ENCODE measurements around the gene RAB18.

RAB18 gene

GRCh38 chr10:27506280-27506679 lies 2.2 kb downstream of the RAB18 start:
- no peak for TF ChIP-seq CTCF (IDR thresholded peaks at IDR 0.05)
- no peak for TF ChIP-seq ZFX (IDR thresholded peaks at IDR 0.05; ENCODE audit: borderline replicate concordance)
- H3K27ac ChIP-seq: no peak overlapping the region

DNA sequence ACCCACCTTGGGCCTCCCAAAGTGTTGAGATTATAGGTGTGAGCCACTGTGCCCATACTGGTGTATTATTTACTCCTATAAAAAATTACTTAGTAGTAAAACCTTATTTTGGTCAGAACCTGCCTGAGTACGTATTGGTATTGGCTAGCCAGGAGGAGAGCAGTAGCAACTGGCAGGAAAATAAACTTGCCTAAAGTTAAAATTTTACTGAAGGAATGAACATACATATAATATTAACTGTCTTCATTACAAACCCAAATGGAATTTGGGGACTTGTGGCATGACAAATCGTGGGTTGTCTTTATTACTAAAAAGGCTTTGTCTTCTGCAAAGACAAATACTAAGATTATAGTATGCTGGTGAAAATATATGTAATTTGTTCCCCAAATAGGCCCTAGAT lies 8.4 kb downstream of the RAB18 start:
- TF ChIP-seq ZFX (IDR thresholded peaks at IDR 0.05; ENCODE audit: borderline replicate concordance): no peak
- no peak for TF ChIP-seq CTCF (IDR thresholded peaks at IDR 0.05)
- no peak overlapping the region for H3K27ac ChIP-seq

DNA sequence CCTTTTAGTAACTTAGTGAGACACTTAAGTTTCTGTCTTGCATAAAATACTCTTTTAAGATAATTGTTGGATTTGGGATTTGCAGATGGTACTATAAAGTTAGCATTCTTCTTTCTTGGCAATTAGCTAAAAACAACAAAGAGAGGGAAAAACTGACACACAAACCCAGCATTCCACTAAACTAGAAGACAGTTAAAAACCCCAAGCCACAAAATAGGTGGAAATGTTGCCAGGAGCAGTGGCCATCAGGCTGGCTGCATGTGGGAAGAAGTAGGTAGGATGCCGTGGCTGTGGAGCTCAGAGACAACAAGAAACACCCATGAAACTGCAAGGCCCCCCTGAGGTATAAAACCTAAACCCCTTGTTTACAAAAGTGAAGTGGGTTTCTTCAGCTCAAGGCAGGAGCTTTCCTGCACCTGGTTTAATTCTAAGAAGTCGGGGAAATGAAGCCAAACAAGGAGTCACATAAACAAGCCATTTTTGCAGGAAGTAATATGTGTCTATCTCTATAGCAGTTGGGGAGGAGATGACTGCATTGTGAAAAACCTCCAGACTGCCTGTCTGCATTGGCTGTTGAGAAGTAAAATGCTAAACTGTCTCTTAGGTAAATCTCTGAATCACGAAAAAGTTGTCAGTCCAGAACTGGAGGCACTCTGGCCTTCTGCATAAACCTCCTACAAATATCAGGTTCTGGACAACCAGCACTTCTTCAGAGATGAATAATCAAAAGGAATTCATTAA lies 9.5 kb downstream of the RAB18 start:
- TF ChIP-seq CTCF (IDR thresholded peaks at IDR 0.05): no peak
- no peak for TF ChIP-seq ZFX (IDR thresholded peaks at IDR 0.05; ENCODE audit: borderline replicate concordance)
- H3K27ac ChIP-seq: no peak overlapping the region

GRCh38 chr10:27514243-27514642 lies 10.1 kb downstream of the RAB18 start:
- H3K27ac ChIP-seq: no peak overlapping the region
- TF ChIP-seq CTCF (IDR thresholded peaks at IDR 0.05) (no peak), ZFX (IDR thresholded peaks at IDR 0.05; ENCODE audit: borderline replicate concordance) (no peak)

DNA sequence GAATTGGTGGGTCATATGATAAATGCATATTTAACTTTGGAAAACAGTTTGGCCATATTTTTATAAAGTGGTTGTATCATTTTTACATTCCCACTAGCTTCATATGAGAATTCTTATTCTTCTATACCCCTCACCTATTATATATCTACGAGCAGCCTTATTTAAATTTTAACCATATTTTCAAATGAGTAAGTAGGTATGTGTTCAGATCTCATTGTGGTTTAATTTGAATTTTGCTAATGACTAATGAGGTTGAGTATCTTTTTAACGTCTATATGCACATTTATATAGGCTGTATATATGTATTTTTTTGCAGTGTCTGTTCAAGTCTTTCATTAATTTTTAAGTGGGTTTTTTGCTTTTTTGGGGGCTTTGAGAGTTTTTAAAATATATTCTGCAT lies 14.2 kb downstream of the RAB18 start:
- TF ChIP-seq CTCF (IDR thresholded peaks at IDR 0.05) (no peak), ZFX (IDR thresholded peaks at IDR 0.05; ENCODE audit: borderline replicate concordance) (no peak)
- no peak overlapping the region for H3K27ac ChIP-seq

DNA sequence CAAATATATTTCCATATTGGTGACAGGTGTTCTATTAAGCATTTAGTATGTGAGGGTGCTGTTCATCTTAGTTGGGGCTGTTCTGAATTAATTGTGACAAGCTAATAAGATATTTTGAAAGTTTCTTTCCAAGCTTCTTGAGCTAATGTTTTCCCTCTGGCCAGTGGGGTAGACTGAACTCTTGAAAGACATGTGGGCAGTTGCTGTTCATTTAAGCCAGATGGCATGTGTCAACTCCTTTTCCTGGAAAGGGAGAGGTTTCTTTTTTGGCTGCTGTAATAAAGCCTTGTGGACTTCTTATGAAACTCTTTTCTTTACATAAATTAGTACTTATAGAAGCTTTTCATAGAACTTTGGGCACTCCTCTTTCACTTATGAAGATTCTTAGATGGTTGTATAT lies 21.7 kb downstream of the RAB18 start:
- TF ChIP-seq CTCF (IDR thresholded peaks at IDR 0.05): no peak
- no peak for TF ChIP-seq ZFX (IDR thresholded peaks at IDR 0.05; ENCODE audit: borderline replicate concordance)
- no peak overlapping the region for H3K27ac ChIP-seq

- H3K27ac ChIP-seq: no peak overlapping the region
Measured at GRCh38 chr10:27526242-27526641, 22.1 kb downstream of the RAB18 start.

More at GRCh38 chr10:27526242-27526641, 22.1 kb downstream of the RAB18 start:
- TF ChIP-seq ZFX (IDR thresholded peaks at IDR 0.05; ENCODE audit: borderline replicate concordance) (no peak), CTCF (IDR thresholded peaks at IDR 0.05) (no peak)

Measured in 22Rv1 (cell line).